MCF 10A (cell line): Measurements from ENCODE around the gene TCERG1L. TPM values are rescaled to one million over a fixed set of nuclear protein-coding genes. Genes with fewer than 3 reads are reported as not detected.

Source experiments
- BruUV-seq: library from RNA; stranded (reverse); fragments of 400-500 nt; replicated peaks from 2 replicates; lab custom pipeline; 2021; lab: Mats Ljungman, UMichigan
- CTCF ChIA-PET: fragments of 300-600 bp; sonication (Branson Sonifier 250); formaldehyde crosslinking; extraction: SDS; loops from one replicate; lab custom pipeline; 2021; ENCODE audit warnings: antibody characterized with exemption, inconsistent platforms; lab: Yijun Ruan, JAX
- POLR2A ChIA-PET: fragments of 300-600, 350-650 bp; sonication (Branson Sonifier 250); formaldehyde crosslinking; extraction: SDS; loops from one replicate; lab custom pipeline; 2020; ENCODE audit warnings: antibody characterized with exemption, inconsistent platforms; lab: Yijun Ruan, JAX
- DNase-seq: peaks from one replicate; pipeline ENCODE4 v3.0.0-alpha.2; 2018; ENCODE audit not compliant: unreplicated experiment
- H3K27ac Mint-ChIP-seq: one replicate; pipeline ENCODE4 v1.8.0; 2022; ENCODE audit warnings: mild to moderate bottlenecking, low read depth, mixed read lengths; ENCODE audit not compliant: unreplicated experiment
- H3K27me3 Mint-ChIP-seq: one replicate; pipeline ENCODE4 v1.8.0; 2022; ENCODE audit warnings: mixed read lengths; ENCODE audit not compliant: insufficient read depth, unreplicated experiment
- H3K36me3 Mint-ChIP-seq: one replicate; pipeline ENCODE4 v1.8.0; 2022; ENCODE audit warnings: mild to moderate bottlenecking, moderate library complexity, mixed read lengths; ENCODE audit not compliant: insufficient read depth, unreplicated experiment
- H3K4me1 Mint-ChIP-seq: one replicate; pipeline ENCODE4 v1.8.0; 2022; ENCODE audit warnings: mixed read lengths; ENCODE audit not compliant: insufficient read depth, unreplicated experiment
- H3K4me3 Mint-ChIP-seq: one replicate; pipeline ENCODE4 v1.8.0; 2022; ENCODE audit warnings: mild to moderate bottlenecking, moderate library complexity, mixed read lengths; ENCODE audit not compliant: unreplicated experiment
- H3K9me3 Mint-ChIP-seq: one replicate; pipeline ENCODE4 v1.8.0; 2022; ENCODE audit warnings: mixed read lengths; ENCODE audit not compliant: unreplicated experiment
- CTCF ChIP-seq: fragments of 200-600 bp; IDR thresholded peaks from one replicate; pipeline ENCODE4 v1.8.0; 2022; ENCODE audit warnings: antibody characterized with exemption, mild to moderate bottlenecking; ENCODE audit not compliant: unreplicated experiment
- intact Hi-C: fragments of 100-400 bp; cut with micrococcal nuclease; formaldehyde crosslinking; loops from 2 replicates; pipeline ENCODE4 v1.14.1; 2022
- total RNA-seq: library from RNA; stranded (reverse); gene quantifications from 2 replicates; pipeline ENCODE4 v1.2.3, GENCODE V29; 2022

TCERG1L gene
- total RNA-seq, 1 experiment from 2014 or later, result not detected

- H3K9me3 Mint-ChIP-seq, result no peaks in the 10 kb centered on the region
- CTCF ChIA-PET, result no interaction called here
- no TSS peak for BruUV-seq
These were observed 219.1 kb downstream of the TCERG1L start for GRCh38 chr10:131092386-131092785.

GRCh38 chr10:131091682-131092081 lies 219.8 kb downstream of the TCERG1L start:
- no peak for DNase-seq

More at GRCh38 chr10:131092386-131092785, 219.1 kb downstream of the TCERG1L start:
- Mint-ChIP-seq H3K27ac (no peak overlapping the region), H3K4me1 (peaks cover 16% of the 10 kb centered on the region), H3K36me3 (no peaks in the 10 kb centered on the region), H3K4me3 (no peak overlapping the region), H3K27me3 (no peaks in the 10 kb centered on the region)
- no peak for DNase-seq
- no peak for TF ChIP-seq CTCF
- POLR2A ChIA-PET, result no interaction called here
- intact Hi-C loops, result no loop called here

GRCh38 chr10:131090761-131091661 lies 220.5 kb downstream of the TCERG1L start:
- no peak for TF ChIP-seq CTCF
- no peaks in the 10 kb centered on the region for H3K27me3 Mint-ChIP-seq
- POLR2A ChIA-PET, result no interaction called here
- no TSS peak for BruUV-seq
- CTCF ChIA-PET, result interaction anchor here (0.6 kb wide), 2 partner anchors 37 to 1921 kb away, joined by 3 read pairs; no protein-coding TSS in a partner anchor
- no peaks in the 10 kb centered on the region for H3K9me3 Mint-ChIP-seq
- H3K4me1 Mint-ChIP-seq, result peaks cover 16% of the 10 kb centered on the region
- no peak overlapping the region for H3K27ac Mint-ChIP-seq
- intact Hi-C loops, result no loop called here
- no peak overlapping the region for H3K4me3 Mint-ChIP-seq
- DNase-seq, result no peak
- H3K36me3 Mint-ChIP-seq, result no peaks in the 10 kb centered on the region

More at GRCh38 chr10:131091682-131092081, 219.8 kb downstream of the TCERG1L start:
- no peak for TF ChIP-seq CTCF
- CTCF ChIA-PET, result interaction anchor here (0.6 kb wide), 1 partner anchor 38 kb away, joined by 3 read pairs; no protein-coding TSS in a partner anchor
- BruUV-seq, result no TSS peak
- POLR2A ChIA-PET, result no interaction called here
- Mint-ChIP-seq H3K27me3 (no peaks in the 10 kb centered on the region), H3K9me3 (no peaks in the 10 kb centered on the region), H3K36me3 (no peaks in the 10 kb centered on the region), H3K4me3 (no peak overlapping the region), H3K4me1 (peaks cover 16% of the 10 kb centered on the region), H3K27ac (no peak overlapping the region)
- intact Hi-C loops, result no loop called here

GRCh38 chr10:131089861-131090260 lies 221.7 kb downstream of the TCERG1L start:
- intact Hi-C loops, result no loop called here
- no peaks in the 10 kb centered on the region for H3K9me3 Mint-ChIP-seq
- CTCF ChIA-PET, result interaction anchor here (0.6 kb wide), 2 partner anchors 166 to 201 kb away, joined by 3 read pairs; no protein-coding TSS in a partner anchor

More at GRCh38 chr10:131089861-131090260, 221.7 kb downstream of the TCERG1L start:
- H3K36me3 Mint-ChIP-seq, result no peaks in the 10 kb centered on the region
- no peaks in the 10 kb centered on the region for H3K27me3 Mint-ChIP-seq
- H3K27ac Mint-ChIP-seq, result no peak overlapping the region
- peaks cover 7% of the 10 kb centered on the region for H3K4me1 Mint-ChIP-seq
- no TSS peak for BruUV-seq
- no peak for TF ChIP-seq CTCF
- POLR2A ChIA-PET, result no interaction called here
- DNase-seq, result no peak
- H3K4me3 Mint-ChIP-seq, result no peak overlapping the region
